Measurements from ENCODE around the gene SERPINB8. TPM values are rescaled to one million over a fixed set of nuclear protein-coding genes. Genes with fewer than 3 reads are reported as not detected.

Gene SERPINB8
- total RNA-seq, 4 donors from 2014 or later, result 49.0 to 100 (median 73.8) TPM

DNA sequence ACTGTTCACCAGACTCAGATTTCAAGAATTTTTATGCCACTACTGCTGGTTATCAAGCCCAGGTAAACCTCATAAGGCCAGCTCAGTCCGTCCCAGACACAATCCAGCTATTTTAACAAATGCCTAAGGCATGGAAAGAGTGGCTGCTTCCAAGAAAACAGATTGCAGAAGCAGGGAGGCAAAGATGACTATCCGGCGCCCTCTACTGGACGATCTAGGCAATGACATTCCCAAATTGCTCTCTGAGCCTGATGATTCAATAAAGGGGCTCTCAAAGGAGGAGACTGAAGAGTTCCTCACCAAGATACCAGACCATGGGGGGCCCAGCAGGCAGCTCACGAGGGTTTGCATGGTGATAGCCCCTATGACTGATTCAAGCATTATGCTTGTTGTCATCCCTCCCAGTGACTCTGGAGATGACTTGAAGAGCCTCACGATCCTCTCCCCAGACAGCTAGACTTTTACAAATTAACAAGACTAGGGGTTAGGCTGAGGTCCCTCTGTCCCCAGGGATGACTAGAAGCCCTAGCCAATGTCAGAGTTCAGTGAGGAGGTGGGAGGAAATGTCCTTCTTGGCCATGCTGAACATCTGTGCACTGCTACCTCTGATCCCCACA lies 25.0 kb downstream of the SERPINB8 start:
- intact Hi-C loops (cut with DNase I; ENCODE audit: low total_unique reads), result no loop called here
- 16 to 26% methylated on average over 5 to 6 of the region's 6 CpGs for WGBS, 2 donors
- TF ChIP-seq, protein P1, sequence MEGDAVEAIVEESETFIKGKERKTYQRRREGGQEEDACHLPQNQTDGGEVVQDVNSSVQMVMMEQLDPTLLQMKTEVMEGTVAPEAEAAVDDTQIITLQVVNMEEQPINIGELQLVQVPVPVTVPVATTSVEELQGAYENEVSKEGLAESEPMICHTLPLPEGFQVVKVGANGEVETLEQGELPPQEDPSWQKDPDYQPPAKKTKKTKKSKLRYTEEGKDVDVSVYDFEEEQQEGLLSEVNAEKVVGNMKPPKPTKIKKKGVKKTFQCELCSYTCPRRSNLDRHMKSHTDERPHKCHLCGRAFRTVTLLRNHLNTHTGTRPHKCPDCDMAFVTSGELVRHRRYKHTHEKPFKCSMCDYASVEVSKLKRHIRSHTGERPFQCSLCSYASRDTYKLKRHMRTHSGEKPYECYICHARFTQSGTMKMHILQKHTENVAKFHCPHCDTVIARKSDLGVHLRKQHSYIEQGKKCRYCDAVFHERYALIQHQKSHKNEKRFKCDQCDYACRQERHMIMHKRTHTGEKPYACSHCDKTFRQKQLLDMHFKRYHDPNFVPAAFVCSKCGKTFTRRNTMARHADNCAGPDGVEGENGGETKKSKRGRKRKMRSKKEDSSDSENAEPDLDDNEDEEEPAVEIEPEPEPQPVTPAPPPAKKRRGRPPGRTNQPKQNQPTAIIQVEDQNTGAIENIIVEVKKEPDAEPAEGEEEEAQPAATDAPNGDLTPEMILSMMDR (IDR thresholded peaks at IDR 0.05), result peak in 1 of 3 donors; percentile 47
- TF ChIP-seq POLR2A (IDR thresholded peaks at IDR 0.05), result no peak
- H3K4me3 ChIP-seq (ENCODE audit: low read depth, poor library complexity, severe bottlenecking), result no peak overlapping the region
- peak in 1 of 2 donors; percentile 28 for DNase-seq (ENCODE audit: low spot score in 2 of 2)

GRCh38 chr18:63997041-63997440 lies 27.2 kb downstream of the SERPINB8 start:
- WGBS, 2 donors, result 79 to 84% methylated on average over 4 of the region's 4 CpGs
- intact Hi-C loops (cut with DNase I; ENCODE audit: low total_unique reads), result no loop called here
- H3K4me3 ChIP-seq (ENCODE audit: low read depth, poor library complexity, severe bottlenecking), result no peak overlapping the region
- TF ChIP-seq, protein P1 (IDR thresholded peaks at IDR 0.05), result no peak
- no peak for TF ChIP-seq POLR2A (IDR thresholded peaks at IDR 0.05)
- no peak for DNase-seq (ENCODE audit: low spot score in 2 of 2)

GRCh38 chr18:63997606-63998005 lies 27.7 kb downstream of the SERPINB8 start:
- intact Hi-C loops (cut with DNase I; ENCODE audit: low total_unique reads), result no loop called here
- TF ChIP-seq, protein P1 (IDR thresholded peaks at IDR 0.05), result no peak
- TF ChIP-seq POLR2A (IDR thresholded peaks at IDR 0.05), result no peak
- H3K4me3 ChIP-seq (ENCODE audit: low read depth, poor library complexity, severe bottlenecking), result no peak overlapping the region
- WGBS, 2 donors, result 75 to 88% methylated on average over 2 of the region's 2 CpGs
- no peak for DNase-seq (ENCODE audit: low spot score in 2 of 2)

- H3K4me3 ChIP-seq (ENCODE audit: low read depth, poor library complexity, severe bottlenecking), result no peak overlapping the region
- WGBS, 2 donors, result 79 to 95% methylated on average over 2 of the region's 2 CpGs
- TF ChIP-seq, protein P1 (IDR thresholded peaks at IDR 0.05), result no peak
- no peak for TF ChIP-seq POLR2A (IDR thresholded peaks at IDR 0.05)
- intact Hi-C loops (cut with DNase I; ENCODE audit: low total_unique reads), result no loop called here
- no peak for DNase-seq (ENCODE audit: low spot score in 2 of 2)
These were observed 30.0 kb downstream of the SERPINB8 start for GRCh38 chr18:63999871-64000270.

- intact Hi-C loops (cut with DNase I; ENCODE audit: low total_unique reads), result no loop called here
- WGBS, 2 donors, result 60 to 81% methylated on average over 28 to 41 of the region's 41 CpGs
- no peak for DNase-seq (ENCODE audit: low spot score in 2 of 2)
- TF ChIP-seq POLR2A (IDR thresholded peaks at IDR 0.05), result no peak
- TF ChIP-seq, protein P1 (IDR thresholded peaks at IDR 0.05), result no peak
- H3K4me3 ChIP-seq (ENCODE audit: low read depth, poor library complexity, severe bottlenecking), result no peak overlapping the region
These were observed 32.7 kb downstream of the SERPINB8 start for GRCh38 chr18:64002581-64002980.

- TF ChIP-seq, protein P1 (IDR thresholded peaks at IDR 0.05), result no peak
- no peak for TF ChIP-seq POLR2A (IDR thresholded peaks at IDR 0.05)
- no peak overlapping the region for H3K4me3 ChIP-seq (ENCODE audit: low read depth, poor library complexity, severe bottlenecking)
- DNase-seq (ENCODE audit: low spot score in 2 of 2), result no peak
- intact Hi-C loops (cut with DNase I; ENCODE audit: low total_unique reads), result no loop called here
- WGBS, 2 donors, result 94 to 96% methylated on average over 3 of the region's 3 CpGs
These were observed 39.4 kb downstream of the SERPINB8 start for GRCh38 chr18:64009305-64009704.
